Measurements from ENCODE around the gene AFMID. TPM values are rescaled to one million over a fixed set of nuclear protein-coding genes. Genes with fewer than 3 reads are reported as not detected.
"Not testable (repeated sequence)": the region's sequence is repeated elsewhere in the genome, so short reads cannot be mapped to it uniquely, and the experiment has no call there.

The AFMID gene
- total RNA-seq, 2 donors from 2014 or later: 1.5 to 2.9 TPM

GRCh38 chr17:78249818-78250806 lies 63.0 kb downstream of the AFMID start:
- no peak for ATAC-seq
- H3K27me3 Mint-ChIP-seq: peaks cover 5% of the 10 kb centered on the region
- peak overlapping the region; percentile 59 for H3K4me3 Mint-ChIP-seq
- no peak overlapping the region for H3K27ac Mint-ChIP-seq
- no peak for DNase-seq
- H3K9me3 ChIP-seq (ENCODE audit: control insufficient read depth, low read length, poor library complexity, severe bottlenecking): no peaks in the 10 kb centered on the region
- peaks cover 2% of the 10 kb centered on the region for H3K36me3 Mint-ChIP-seq (ENCODE audit: low read depth)
- H3K4me1 Mint-ChIP-seq: peaks cover 27% of the 10 kb centered on the region

- Mint-ChIP-seq H3K4me1 (peaks cover 30% of the 10 kb centered on the region), H3K27me3 (peaks cover 5% of the 10 kb centered on the region), H3K27ac (peak overlapping the region; percentile 95), H3K4me3 (peak overlapping the region; percentile 76), H3K36me3 (ENCODE audit: low read depth) (peaks cover 2% of the 10 kb centered on the region)
- no peaks in the 10 kb centered on the region for H3K9me3 ChIP-seq (ENCODE audit: control insufficient read depth, low read length, poor library complexity, severe bottlenecking)
- ATAC-seq (peak; percentile 59), DNase-seq (peak; percentile 72 to 82 (median 77))
Measured at GRCh38 chr17:78250891-78251772, 64.0 kb downstream of the AFMID start.

- DNase-seq (no peak), ATAC-seq (no peak)
- H3K36me3 Mint-ChIP-seq (ENCODE audit: low read depth): peaks cover 2% of the 10 kb centered on the region
- peak overlapping the region; percentile 76 for H3K4me3 Mint-ChIP-seq
- peaks cover 30% of the 10 kb centered on the region for H3K4me1 Mint-ChIP-seq
- H3K27me3 Mint-ChIP-seq: peaks cover 5% of the 10 kb centered on the region
- H3K27ac Mint-ChIP-seq: peak overlapping the region; percentile 95
- H3K9me3 ChIP-seq (ENCODE audit: control insufficient read depth, low read length, poor library complexity, severe bottlenecking): no peaks in the 10 kb centered on the region
Measured at GRCh38 chr17:78251773-78252103, 64.6 kb downstream of the AFMID start.

GRCh38 chr17:78252111-78252634 lies 65.0 kb downstream of the AFMID start:
- DNase-seq (peak in 2 of 3 donors; percentile 64 to 70), ATAC-seq (peak; percentile 81)
- Mint-ChIP-seq H3K27me3 (peaks cover 3% of the 10 kb centered on the region), H3K27ac (peak overlapping the region; percentile 95), H3K4me3 (peak overlapping the region; percentile 76), H3K36me3 (ENCODE audit: low read depth) (peaks cover 2% of the 10 kb centered on the region), H3K4me1 (peaks cover 32% of the 10 kb centered on the region)
- no peaks in the 10 kb centered on the region for H3K9me3 ChIP-seq (ENCODE audit: control insufficient read depth, low read length, poor library complexity, severe bottlenecking)

- DNase-seq: no peak
- no peaks in the 10 kb centered on the region for H3K27me3 Mint-ChIP-seq
- H3K36me3 Mint-ChIP-seq (ENCODE audit: low read depth): peaks cover 2% of the 10 kb centered on the region
- H3K4me3 Mint-ChIP-seq: peak overlapping the region; percentile 76
- H3K27ac Mint-ChIP-seq: peak overlapping the region; percentile 95
- peaks cover 38% of the 10 kb centered on the region for H3K4me1 Mint-ChIP-seq
- H3K9me3 ChIP-seq (ENCODE audit: control insufficient read depth, low read length, poor library complexity, severe bottlenecking): no peaks in the 10 kb centered on the region
- no peak for ATAC-seq
Measured at GRCh38 chr17:78252701-78253635, 65.8 kb downstream of the AFMID start.

- ATAC-seq; DNase-seq; H3K9me3 ChIP-seq (ENCODE audit: control insufficient read depth, low read length, poor library complexity, severe bottlenecking); H3K27me3 Mint-ChIP-seq; H3K36me3 Mint-ChIP-seq (ENCODE audit: low read depth): not testable (repeated sequence)
- Mint-ChIP-seq H3K4me3 (peak overlapping the region; percentile 76), H3K27ac (peak overlapping the region; percentile 95), H3K4me1 (peaks cover 43% of the 10 kb centered on the region)
Measured at GRCh38 chr17:78253636-78253945, 66.4 kb downstream of the AFMID start.

- no peaks in the 10 kb centered on the region for H3K27me3 Mint-ChIP-seq
- H3K4me3 Mint-ChIP-seq: peak overlapping the region; percentile 76
- peak overlapping the region; percentile 1 for H3K27ac Mint-ChIP-seq
- DNase-seq (peak; percentile 68 to 74 (median 72)), ATAC-seq (peak; percentile 61)
- H3K36me3 Mint-ChIP-seq (ENCODE audit: low read depth): peaks cover 2% of the 10 kb centered on the region
- no peaks in the 10 kb centered on the region for H3K9me3 ChIP-seq (ENCODE audit: control insufficient read depth, low read length, poor library complexity, severe bottlenecking)
- H3K4me1 Mint-ChIP-seq: peaks cover 44% of the 10 kb centered on the region
Measured at GRCh38 chr17:78253946-78254672, 66.9 kb downstream of the AFMID start.

GRCh38 chr17:78255029-78255656 lies 68.0 kb downstream of the AFMID start:
- H3K27ac Mint-ChIP-seq: no peak overlapping the region
- H3K4me3 Mint-ChIP-seq: peak overlapping the region; percentile 76
- H3K4me1 Mint-ChIP-seq: peaks cover 50% of the 10 kb centered on the region

GRCh38 chr17:78255953-78256706 lies 69.0 kb downstream of the AFMID start:
- no peaks in the 10 kb centered on the region for H3K36me3 Mint-ChIP-seq (ENCODE audit: low read depth)
- H3K4me3 Mint-ChIP-seq: peak overlapping the region; percentile 19
- DNase-seq: no peak
- no peak overlapping the region for H3K27ac Mint-ChIP-seq
- H3K4me1 Mint-ChIP-seq: peaks cover 50% of the 10 kb centered on the region
- no peak for ATAC-seq
- no peaks in the 10 kb centered on the region for H3K9me3 ChIP-seq (ENCODE audit: control insufficient read depth, low read length, poor library complexity, severe bottlenecking)
- no peaks in the 10 kb centered on the region for H3K27me3 Mint-ChIP-seq

More at GRCh38 chr17:78255029-78255656, 68.0 kb downstream of the AFMID start:
- H3K36me3 Mint-ChIP-seq (ENCODE audit: low read depth): peaks cover 2% of the 10 kb centered on the region
- no peak for DNase-seq
- no peaks in the 10 kb centered on the region for H3K9me3 ChIP-seq (ENCODE audit: control insufficient read depth, low read length, poor library complexity, severe bottlenecking)
- H3K27me3 Mint-ChIP-seq: no peaks in the 10 kb centered on the region
- no peak for ATAC-seq

- ATAC-seq: no peak
- no peaks in the 10 kb centered on the region for H3K36me3 Mint-ChIP-seq (ENCODE audit: low read depth)
- H3K27ac Mint-ChIP-seq: peak overlapping the region; percentile 93
- H3K9me3 ChIP-seq (ENCODE audit: control insufficient read depth, low read length, poor library complexity, severe bottlenecking): no peaks in the 10 kb centered on the region
- peak overlapping the region; percentile 47 for H3K4me3 Mint-ChIP-seq
- no peaks in the 10 kb centered on the region for H3K27me3 Mint-ChIP-seq
- no peak for DNase-seq
- peaks cover 45% of the 10 kb centered on the region for H3K4me1 Mint-ChIP-seq
Measured at GRCh38 chr17:78256707-78257591, 69.8 kb downstream of the AFMID start.

Measured in T-helper 17 cell (primary cell).